SJCRH30 (cell line): ENCODE results near the gene ZFYVE19. TPM values are rescaled to one million over a fixed set of nuclear protein-coding genes. Genes with fewer than 3 reads are reported as not detected.
"Not testable (repeated sequence)": the region's sequence is repeated elsewhere in the genome, so short reads cannot be mapped to it uniquely, and the experiment has no call there.

Experiments used
- DNase-seq, 2 experiments: peaks; one replicate each; pipeline ENCODE4 v3.0.0-alpha.2; 2015 to 2020
- H3K27ac ChIP-seq: fragments of 250-450 bp; sonication (Bioruptor Pico); 2 replicates; pipeline ENCODE4 v1.5.1; 2020; ENCODE audit warnings: mild to moderate bottlenecking, moderate library complexity
- H3K27me3 ChIP-seq: fragments of 250-450 bp; sonication (Bioruptor Pico); 2 replicates; pipeline ENCODE4 v1.5.1; 2020; ENCODE audit warnings: mild to moderate bottlenecking, moderate library complexity
- H3K36me3 ChIP-seq: fragments of 250-450 bp; sonication (Bioruptor Pico); 2 replicates; pipeline ENCODE4 v1.5.1; 2020; ENCODE audit warnings: mild to moderate bottlenecking, moderate library complexity
- H3K4me1 ChIP-seq: fragments of 250-450 bp; sonication (Bioruptor Pico); 2 replicates; pipeline ENCODE4 v1.5.1; 2020; ENCODE audit warnings: mild to moderate bottlenecking, moderate library complexity
- H3K4me3 ChIP-seq: fragments of 250-450 bp; sonication (Bioruptor Pico); 2 replicates; pipeline ENCODE4 v1.5.1; 2020; ENCODE audit warnings: mild to moderate bottlenecking, moderate library complexity
- H3K9me3 ChIP-seq: fragments of 250-450 bp; sonication (Bioruptor Pico); replicated peaks from 2 replicates; pipeline ENCODE4 v1.5.1; 2020; ENCODE audit warnings: mild to moderate bottlenecking, moderate library complexity
- total RNA-seq: library from RNA; depleted of rRNA; stranded (reverse); fragments of >200 nt; shearing (Covaris generic); gene quantifications from 2 replicates; pipeline ENCODE4 v1.2.3, GENCODE V29; 2014; rRNA removed

Gene ZFYVE19
- total RNA-seq, 1 experiment from 2014 or later, result 10.6 TPM

GRCh38 chr15:40858706-40859105 is 51.8 kb downstream of the ZFYVE19 start:
- Histone ChIP-seq H3K4me1 (no peaks in the 10 kb centered on the region), H3K27ac (no peak overlapping the region), H3K9me3 (no peaks in the 10 kb centered on the region), H3K4me3 (no peak overlapping the region), H3K27me3 (0 out of 2 replicates have a peak, but pooled peaks cover 3% of the 10 kb centered on the region), H3K36me3 (no peaks in the 10 kb centered on the region)
- no peak for DNase-seq

GRCh38 chr15:40859206-40859851 is 52.4 kb downstream of the ZFYVE19 start:
- H3K27me3 ChIP-seq, result 0 out of 2 replicates have a peak, but pooled peaks cover 3% of the 10 kb centered on the region
- H3K27ac ChIP-seq, result no peak overlapping the region
- no peaks in the 10 kb centered on the region for H3K4me1 ChIP-seq
- no peak overlapping the region for H3K4me3 ChIP-seq
- H3K9me3 ChIP-seq, result no peaks in the 10 kb centered on the region
- no peaks in the 10 kb centered on the region for H3K36me3 ChIP-seq
- DNase-seq, result peak; percentile 83 to 90

DNA sequence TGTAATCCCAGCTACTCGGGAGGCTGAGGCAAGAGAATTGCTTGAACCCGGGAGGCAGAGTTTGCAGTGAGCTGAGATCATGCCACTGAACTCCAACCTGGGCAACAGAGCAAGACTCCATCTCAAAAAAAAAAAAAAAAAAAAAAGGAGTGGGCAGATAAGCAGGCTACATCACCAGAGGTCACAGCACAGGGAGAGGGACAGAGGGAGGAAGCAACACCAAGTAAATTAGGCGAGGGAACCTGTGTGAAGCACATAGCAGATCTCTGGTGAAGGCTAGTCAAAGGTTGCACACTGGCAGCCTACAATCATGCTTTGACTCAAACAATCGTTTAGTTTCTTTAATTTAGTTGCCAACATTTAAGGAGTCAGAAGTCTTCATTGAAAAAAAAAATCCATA is 54.3 kb downstream of the ZFYVE19 start:
- H3K4me3 ChIP-seq, H3K27me3 ChIP-seq, H3K4me1 ChIP-seq, H3K36me3 ChIP-seq, DNase-seq, H3K27ac ChIP-seq, H3K9me3 ChIP-seq: not testable (repeated sequence)

DNA sequence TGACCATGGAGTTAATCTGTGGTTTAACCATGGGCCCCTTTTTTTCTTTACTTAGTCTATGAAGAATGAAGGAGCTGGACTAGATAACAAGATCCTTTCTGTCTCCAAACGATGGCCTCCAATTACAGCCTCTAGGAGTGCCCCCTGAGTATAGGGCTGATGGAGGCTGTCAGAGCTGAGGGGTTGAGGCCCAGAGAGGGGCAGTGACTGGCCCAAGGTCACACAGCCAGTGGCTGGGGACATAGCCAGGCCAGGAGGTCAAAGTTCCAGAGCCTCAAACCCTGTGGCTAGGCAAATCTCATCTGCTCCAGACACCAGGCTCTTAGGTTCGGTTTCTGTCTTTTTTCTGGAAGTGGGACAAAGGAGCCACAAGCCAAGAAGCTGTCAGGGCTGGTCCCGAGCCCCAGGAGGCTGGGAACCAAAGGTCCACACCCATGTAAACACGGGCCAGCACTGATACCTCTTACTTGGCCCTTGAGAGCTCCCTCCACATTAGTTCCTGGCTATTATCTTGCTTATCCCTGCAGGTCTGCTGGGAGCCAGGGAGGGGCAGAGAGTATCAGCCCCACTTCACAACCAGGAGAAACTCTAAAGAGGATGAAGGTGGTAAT is 56.9 kb downstream of the ZFYVE19 start:
- H3K4me1 ChIP-seq, result no peaks in the 10 kb centered on the region

More for the DNA sequence above, 56.9 kb downstream of the ZFYVE19 start:
- H3K9me3 ChIP-seq, result no peaks in the 10 kb centered on the region
- H3K27ac ChIP-seq, result no peak overlapping the region
- no peak overlapping the region for H3K4me3 ChIP-seq
- DNase-seq, result no peak
- H3K36me3 ChIP-seq, result no peaks in the 10 kb centered on the region
- H3K27me3 ChIP-seq, result no peaks in the 10 kb centered on the region

Other genes with a start within 250 kb of the ZFYVE19 start
- 15.3 and 16.8 TPM in 2 replicates for gene CCDC32, start 242.0 kb upstream of the ZFYVE19 start, total RNA-seq
- gene RPUSD2, start 237.8 kb upstream of the ZFYVE19 start, total RNA-seq, result 17.0 and 19.0 TPM in 2 replicates
- 93.7 and 100 TPM in 2 replicates for gene KNL1, start 212.8 kb upstream of the ZFYVE19 start, total RNA-seq
- 37.5 and 48.0 TPM in 2 replicates for gene RAD51, start 111.9 kb upstream of the ZFYVE19 start, total RNA-seq
- gene RMDN3, start 51.8 kb upstream of the ZFYVE19 start, total RNA-seq, result 19.3 and 19.6 TPM in 2 replicates
- not detected in 2 replicates for gene GCHFR, start 43.0 kb upstream of the ZFYVE19 start, total RNA-seq
- gene C15orf62, start 37.1 kb upstream of the ZFYVE19 start, total RNA-seq, result 0.10 and 0.14 TPM in 2 replicates
- gene DNAJC17, start 384 bp downstream of the ZFYVE19 start, total RNA-seq, result 35.0 and 43.5 TPM in 2 replicates
- not detected in 2 replicates for gene PPP1R14D, start 21.6 kb downstream of the ZFYVE19 start, total RNA-seq
- not detected in 2 replicates for gene SPINT1, start 37.0 kb downstream of the ZFYVE19 start, total RNA-seq
- 0.61 and 0.84 TPM in 2 replicates for gene RHOV, start 67.1 kb downstream of the ZFYVE19 start, total RNA-seq
- gene VPS18, start 87.4 kb downstream of the ZFYVE19 start, total RNA-seq, result 16.6 and 17.3 TPM in 2 replicates
- 0.43 and 0.48 TPM in 2 replicates for gene DLL4, start 122.3 kb downstream of the ZFYVE19 start, total RNA-seq
- gene CHAC1, start 146.4 kb downstream of the ZFYVE19 start, total RNA-seq, result 1.0 and 2.5 TPM in 2 replicates